Medulla oblongata (tissue), 1 donor: ENCODE data around the gene GALM.

Source experiments
- DNase-seq: peaks from one replicate; pipeline ENCODE4 v3.0.0-alpha.2; 2015; ENCODE audit errors: extremely low spot score

The GALM gene

GRCh38 chr2:38765551-38765950, 99.6 kb downstream of the GALM start:
- no peak for DNase-seq

GRCh38 chr2:38771632-38772031, 105.7 kb downstream of the GALM start:
- no peak for DNase-seq

GRCh38 chr2:38775097-38775920, 109.4 kb downstream of the GALM start:
- no peak for DNase-seq

GRCh38 chr2:38775921-38776225, 110.0 kb downstream of the GALM start:
- DNase-seq, result no peak

DNA sequence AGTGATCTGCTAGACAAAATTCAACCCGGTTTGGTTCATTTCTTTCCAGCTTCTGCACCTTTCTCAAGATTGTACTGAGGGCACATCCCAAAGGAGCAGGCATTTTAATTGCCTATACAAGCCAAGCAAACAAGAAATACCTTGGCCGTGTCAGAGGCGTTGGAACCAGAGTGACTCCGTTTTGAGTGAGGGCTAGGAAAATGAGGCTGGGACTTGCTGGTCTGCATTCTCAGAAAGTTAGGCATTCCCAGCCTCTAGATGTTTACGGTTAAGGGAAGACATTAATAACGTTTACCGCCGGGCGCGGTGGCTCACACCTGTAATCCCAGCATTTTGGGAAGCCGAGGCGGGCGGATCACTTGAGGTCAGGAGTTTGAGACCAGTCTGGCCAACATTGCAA, 110.6 kb downstream of the GALM start:
- no peak for DNase-seq

DNA sequence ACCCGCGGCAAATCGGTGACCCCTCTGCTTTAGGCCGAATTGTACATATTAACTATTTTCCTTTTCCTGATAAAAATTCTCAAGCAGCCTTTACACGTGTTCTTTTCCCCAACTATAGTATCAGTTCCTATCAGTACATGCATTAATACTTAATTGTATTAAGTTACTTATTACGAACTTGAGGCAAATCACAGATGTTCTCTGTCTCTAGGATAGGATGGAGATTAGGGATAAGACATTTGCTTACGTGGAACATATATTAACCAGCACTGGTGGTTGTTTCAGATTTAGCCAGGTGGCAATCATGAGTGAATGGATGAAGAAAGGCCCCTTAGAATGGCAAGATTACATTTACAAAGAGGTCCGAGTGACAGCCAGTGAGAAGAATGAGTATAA, 112.8 kb downstream of the GALM start:
- no peak for DNase-seq

DNA sequence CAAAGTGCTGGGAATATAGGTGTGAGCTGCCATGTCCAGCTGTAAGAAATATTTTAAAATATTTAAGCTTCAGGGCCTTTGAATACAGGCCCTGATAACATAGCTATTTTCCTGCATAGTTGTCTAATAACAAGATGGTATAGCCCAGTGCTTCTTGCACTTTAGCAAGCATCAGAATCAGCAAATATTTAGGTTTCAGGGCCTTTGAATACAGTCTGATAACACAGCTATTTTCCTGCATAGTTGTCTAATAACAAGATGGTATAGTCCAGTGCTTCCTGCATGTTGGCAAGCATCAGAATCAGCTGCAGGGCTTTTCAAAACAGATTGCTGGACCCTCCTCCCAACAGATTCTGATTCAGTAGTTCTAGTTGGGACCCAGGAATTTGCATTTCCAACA, 117.7 kb downstream of the GALM start:
- DNase-seq, result no peak
